ENCODE data around the gene SYP.

The SYP gene

DNA sequence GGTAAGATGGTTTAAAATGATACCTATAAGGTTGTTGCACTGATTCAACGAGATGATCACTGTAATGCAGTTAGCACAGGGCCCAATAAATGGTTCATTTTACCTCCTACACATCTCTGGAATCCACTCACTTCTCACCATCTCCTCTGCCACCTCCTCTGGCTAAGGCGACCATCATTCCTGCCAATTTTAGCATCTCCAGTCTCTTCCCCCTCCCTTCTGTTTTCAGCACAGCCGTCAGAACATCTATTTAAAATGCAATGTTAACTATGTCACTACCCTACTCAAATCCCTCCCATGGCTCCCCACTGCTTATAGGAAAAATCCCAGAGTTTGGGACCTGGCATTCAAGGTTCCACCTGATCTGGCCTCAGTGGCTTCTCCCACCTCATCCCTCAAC is 3.5 kb upstream of the SYP start:
- TF ChIP-seq, protein P1, sequence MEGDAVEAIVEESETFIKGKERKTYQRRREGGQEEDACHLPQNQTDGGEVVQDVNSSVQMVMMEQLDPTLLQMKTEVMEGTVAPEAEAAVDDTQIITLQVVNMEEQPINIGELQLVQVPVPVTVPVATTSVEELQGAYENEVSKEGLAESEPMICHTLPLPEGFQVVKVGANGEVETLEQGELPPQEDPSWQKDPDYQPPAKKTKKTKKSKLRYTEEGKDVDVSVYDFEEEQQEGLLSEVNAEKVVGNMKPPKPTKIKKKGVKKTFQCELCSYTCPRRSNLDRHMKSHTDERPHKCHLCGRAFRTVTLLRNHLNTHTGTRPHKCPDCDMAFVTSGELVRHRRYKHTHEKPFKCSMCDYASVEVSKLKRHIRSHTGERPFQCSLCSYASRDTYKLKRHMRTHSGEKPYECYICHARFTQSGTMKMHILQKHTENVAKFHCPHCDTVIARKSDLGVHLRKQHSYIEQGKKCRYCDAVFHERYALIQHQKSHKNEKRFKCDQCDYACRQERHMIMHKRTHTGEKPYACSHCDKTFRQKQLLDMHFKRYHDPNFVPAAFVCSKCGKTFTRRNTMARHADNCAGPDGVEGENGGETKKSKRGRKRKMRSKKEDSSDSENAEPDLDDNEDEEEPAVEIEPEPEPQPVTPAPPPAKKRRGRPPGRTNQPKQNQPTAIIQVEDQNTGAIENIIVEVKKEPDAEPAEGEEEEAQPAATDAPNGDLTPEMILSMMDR (IDR thresholded peaks at IDR 0.05), result no peak
- no peak for TF ChIP-seq ZFX (IDR thresholded peaks at IDR 0.05; ENCODE audit: borderline replicate concordance)

GRCh38 chrX:49202022-49202421 is 2.0 kb upstream of the SYP start:
- no peak overlapping the region for H3K27ac ChIP-seq
- TF ChIP-seq, protein P1 (IDR thresholded peaks at IDR 0.05), result no peak
- no peak for TF ChIP-seq ZFX (IDR thresholded peaks at IDR 0.05; ENCODE audit: borderline replicate concordance)

More for the DNA sequence above, 3.5 kb upstream of the SYP start:
- no peak overlapping the region for H3K27ac ChIP-seq

DNA sequence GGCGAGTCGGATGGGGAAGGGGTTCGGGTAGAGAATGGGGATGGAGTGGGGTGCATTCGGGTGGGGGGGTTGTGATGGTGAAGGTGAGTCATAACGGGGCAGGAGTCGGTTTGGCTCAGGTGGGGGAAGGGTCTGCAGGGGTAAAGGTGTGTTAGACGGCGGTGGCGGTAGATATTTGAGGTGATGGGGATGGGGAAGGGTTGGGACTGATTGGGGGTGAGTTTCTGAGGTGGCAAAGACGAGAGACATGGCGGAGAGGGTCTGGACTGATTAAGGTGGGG is 738 bp downstream of the SYP start:
- TF ChIP-seq, protein P1 (IDR thresholded peaks at IDR 0.05), result no peak
- TF ChIP-seq ZFX (IDR thresholded peaks at IDR 0.05; ENCODE audit: borderline replicate concordance), result no peak
- peak overlapping the region; percentile 56; the same call in 1 of the 2 replicates for H3K27ac ChIP-seq

GRCh38 chrX:49198540-49199314 is 1.3 kb downstream of the SYP start:
- no peak overlapping the region for H3K27ac ChIP-seq
- no peak for TF ChIP-seq ZFX (IDR thresholded peaks at IDR 0.05; ENCODE audit: borderline replicate concordance)
- TF ChIP-seq, protein P1 (IDR thresholded peaks at IDR 0.05), result no peak

DNA sequence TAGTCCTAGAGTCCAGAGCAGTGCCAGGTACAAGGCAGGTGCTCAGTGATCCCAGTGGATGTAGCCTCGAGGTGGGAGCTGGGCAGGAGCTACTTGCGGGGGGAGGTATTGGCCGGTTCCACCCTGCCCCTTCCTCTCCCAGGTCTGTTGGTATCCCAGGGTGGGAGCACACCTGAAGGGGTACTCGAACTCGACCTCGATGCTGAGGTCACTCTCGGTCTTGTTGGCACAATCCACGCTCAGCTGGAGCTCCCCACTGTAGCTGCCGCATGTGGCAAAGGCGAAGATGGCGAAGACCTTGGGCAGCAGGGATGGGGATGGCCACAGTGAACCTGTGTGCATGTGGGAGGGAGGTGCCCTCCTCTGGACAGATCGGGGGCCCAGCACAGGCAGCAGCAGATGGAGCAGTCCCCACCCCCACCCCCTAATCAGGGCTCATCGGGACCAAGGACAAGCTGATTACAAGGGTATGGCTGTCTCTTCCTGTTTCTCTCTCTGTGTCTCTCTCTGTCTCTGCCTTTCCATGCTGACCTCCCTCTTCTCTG is 2.4 kb downstream of the SYP start:
- TF ChIP-seq, protein P1 (IDR thresholded peaks at IDR 0.05), result no peak
- no peak for TF ChIP-seq ZFX (IDR thresholded peaks at IDR 0.05; ENCODE audit: borderline replicate concordance)
- H3K27ac ChIP-seq, result no peak overlapping the region

- TF ChIP-seq, protein P1 (IDR thresholded peaks at IDR 0.05), result no peak
- no peak for TF ChIP-seq ZFX (IDR thresholded peaks at IDR 0.05; ENCODE audit: borderline replicate concordance)
- no peak overlapping the region for H3K27ac ChIP-seq
Measured at GRCh38 chrX:49193542-49193964, 6.4 kb downstream of the SYP start.

- peak overlapping the region; percentile 83 for H3K27ac ChIP-seq
- TF ChIP-seq, protein P1 (IDR thresholded peaks at IDR 0.05), result peak; percentile 79
- no peak for TF ChIP-seq ZFX (IDR thresholded peaks at IDR 0.05; ENCODE audit: borderline replicate concordance)
Measured at GRCh38 chrX:49192722-49193328, 7.2 kb downstream of the SYP start.
